D721Med (cell line): ENCODE data around the gene CWC22.
A peak's percentile ranks its signal among the peaks of the same experiment; 100 is the strongest.
"Not testable (repeated sequence)": the region's sequence is repeated elsewhere in the genome, so short reads cannot be mapped to it uniquely, and the experiment has no call there.

Experiments used
- DNase-seq: peaks from one replicate; pipeline ENCODE4 v3.0.0; 2011; ENCODE audit warnings: low spot score; ENCODE audit not compliant: insufficient read length
- FAIRE-seq: peaks from 2 replicates; lab custom pipeline; 2011; peaks lifted over from hg19 to GRCh38; lab: Jason Lieb, UNC
- CTCF ChIP-seq: IDR thresholded peaks from 2 replicates; pipeline ENCODE4 v1.5.1; 2012; ENCODE audit warnings: mild to moderate bottlenecking, control low read depth; ENCODE audit not compliant: insufficient read depth; ENCODE audit errors: missing control alignments

Gene CWC22

GRCh38 chr2:179974761-179975160 lies 32.3 kb downstream of the CWC22 start:
- no peak for DNase-seq
- no peak for FAIRE-seq
- no peak for TF ChIP-seq CTCF

GRCh38 chr2:179966778-179967394 lies 40.2 kb downstream of the CWC22 start:
- DNase-seq (no peak), FAIRE-seq (no peak)
- TF ChIP-seq CTCF, result no peak

GRCh38 chr2:179965291-179966258 lies 41.5 kb downstream of the CWC22 start:
- no peak for DNase-seq
- FAIRE-seq, result peak; percentile 55
- no peak for TF ChIP-seq CTCF

- FAIRE-seq (peak; percentile 68), DNase-seq (no peak)
- no peak for TF ChIP-seq CTCF
Observed at GRCh38 chr2:179963626-179964025, 43.5 kb downstream of the CWC22 start.

GRCh38 chr2:179958251-179958650 lies 48.8 kb downstream of the CWC22 start:
- not testable (repeated sequence) for DNase-seq, FAIRE-seq

- DNase-seq (no peak), FAIRE-seq (peak; percentile 73)
- no peak for TF ChIP-seq CTCF
Observed at GRCh38 chr2:179954026-179954425, 53.1 kb downstream of the CWC22 start.

GRCh38 chr2:179953359-179953758 lies 53.7 kb downstream of the CWC22 start:
- FAIRE-seq (no peak), DNase-seq (no peak)
- TF ChIP-seq CTCF, result no peak
